ENCODE results near the gene CAPN12.

- TF ChIP-seq POLR2A (IDR thresholded peaks at IDR 0.05; ENCODE audit: low read depth, low read length) (no peak), POLR2AphosphoS5 (IDR thresholded peaks at IDR 0.05; ENCODE audit: low read depth, low read length) (no peak), TAF1 (IDR thresholded peaks at IDR 0.05; ENCODE audit: low read depth, low read length) (no peak), SPI1 (IDR thresholded peaks at IDR 0.05; ENCODE audit: low read depth, low read length) (no peak)
Measured at GRCh38 chr19:38793177-38793576, 48.9 kb upstream of the CAPN12 start.
